GM13977 (cell line): Measurements from ENCODE around the gene VIL1.

Experiments used
- DNase-seq: peaks from one replicate; pipeline ENCODE4 v3.0.0; 2012; ENCODE audit warnings: low spot score
- CTCF ChIP-seq: IDR thresholded peaks from 2 replicates; pipeline ENCODE4 v1.5.1; 2012; ENCODE audit warnings: mild to moderate bottlenecking, control low read depth; ENCODE audit not compliant: insufficient read depth; ENCODE audit errors: extremely low read depth, missing control alignments
- in situ Hi-C: fragments of 300-500 bp; cut with MboI; formaldehyde crosslinking; loops from one replicate; pipeline ENCODE4 v1.12.0; 2022; ENCODE audit warnings: low sequenced_read_pairs, low pct_unique_long_range_greater_than_20kb, mixed read lengths, inconsistent platforms; ENCODE audit not compliant: unreplicated experiment

VIL1 gene

DNA sequence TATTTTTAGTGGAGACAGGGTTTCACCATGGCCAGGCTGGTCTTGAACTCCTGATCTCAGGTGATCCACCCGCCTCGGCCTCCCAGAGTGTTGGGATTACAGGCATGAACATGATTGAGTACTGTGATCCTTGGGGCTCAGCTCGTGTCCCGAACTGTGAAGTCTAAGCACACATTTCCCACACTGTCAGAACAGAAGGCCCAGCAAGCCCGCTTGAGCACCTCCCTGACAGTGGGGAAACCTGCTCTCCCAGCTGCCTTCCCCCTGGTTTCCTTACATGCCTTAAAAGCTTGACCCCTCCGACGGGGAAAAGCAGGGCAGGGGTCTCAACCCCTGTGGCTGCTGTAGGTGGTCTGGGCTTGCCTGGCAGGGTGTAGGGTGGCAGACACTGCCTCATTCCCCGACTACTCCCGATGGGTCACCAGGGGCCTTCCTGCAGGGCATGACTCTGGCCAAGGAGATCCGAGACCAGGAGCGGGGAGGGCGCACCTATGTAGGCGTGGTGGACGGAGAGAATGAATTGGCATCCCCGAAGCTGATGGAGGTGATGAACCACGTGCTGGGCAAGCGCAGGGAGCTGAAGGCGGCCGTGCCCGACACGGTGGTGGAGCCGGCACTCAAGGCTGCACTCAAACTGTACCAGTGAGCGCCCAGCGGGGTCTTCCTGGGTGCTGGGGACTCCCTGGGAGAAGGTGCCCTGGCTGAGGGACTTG, 10.1 kb downstream of the VIL1 start:
- in situ Hi-C loops = no loop called here
- TF ChIP-seq CTCF = no peak
- no peak for DNase-seq

GRCh38 chr2:218429911-218430692, 11.2 kb downstream of the VIL1 start:
- no peak for DNase-seq
- TF ChIP-seq CTCF = no peak
- in situ Hi-C loops = no loop called here

GRCh38 chr2:218430721-218431120, 11.8 kb downstream of the VIL1 start:
- no peak for DNase-seq
- in situ Hi-C loops = no loop called here
- TF ChIP-seq CTCF = no peak

- in situ Hi-C loops = no loop called here
- DNase-seq = no peak
- TF ChIP-seq CTCF = no peak
These were observed 13.0 kb downstream of the VIL1 start for GRCh38 chr2:218431878-218432277.

DNA sequence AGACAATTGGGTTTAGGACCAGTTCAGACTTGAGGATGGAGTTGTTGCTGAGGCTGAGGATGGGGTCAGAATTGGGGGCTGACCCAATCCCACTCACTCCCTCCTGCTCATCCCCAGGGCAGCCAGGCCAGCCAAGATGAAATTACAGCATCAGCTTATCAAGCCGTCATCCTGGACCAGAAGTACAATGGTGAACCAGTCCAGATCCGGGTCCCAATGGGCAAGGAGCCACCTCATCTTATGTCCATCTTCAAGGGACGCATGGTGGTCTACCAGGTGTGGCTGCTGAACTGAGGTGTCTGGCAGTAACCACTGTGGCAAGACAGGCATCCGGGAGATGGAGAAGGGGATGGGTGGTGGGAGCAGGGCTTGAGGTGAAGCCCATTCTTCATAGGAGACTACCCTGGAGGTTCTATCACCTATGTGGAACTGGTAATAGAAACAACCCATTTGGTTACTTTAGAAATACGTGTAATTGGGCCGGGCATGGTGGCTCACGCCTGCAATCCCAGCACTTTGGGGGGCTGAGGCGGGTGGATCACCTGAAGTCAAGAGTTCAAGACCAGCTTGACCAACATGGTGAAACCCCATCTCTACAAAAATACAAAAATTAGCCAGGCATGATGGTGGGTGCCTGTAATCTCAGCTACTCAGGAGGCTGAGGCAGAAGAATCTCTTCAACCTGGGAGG, 13.9 kb downstream of the VIL1 start:
- in situ Hi-C loops = no loop called here
- no peak for TF ChIP-seq CTCF

DNA sequence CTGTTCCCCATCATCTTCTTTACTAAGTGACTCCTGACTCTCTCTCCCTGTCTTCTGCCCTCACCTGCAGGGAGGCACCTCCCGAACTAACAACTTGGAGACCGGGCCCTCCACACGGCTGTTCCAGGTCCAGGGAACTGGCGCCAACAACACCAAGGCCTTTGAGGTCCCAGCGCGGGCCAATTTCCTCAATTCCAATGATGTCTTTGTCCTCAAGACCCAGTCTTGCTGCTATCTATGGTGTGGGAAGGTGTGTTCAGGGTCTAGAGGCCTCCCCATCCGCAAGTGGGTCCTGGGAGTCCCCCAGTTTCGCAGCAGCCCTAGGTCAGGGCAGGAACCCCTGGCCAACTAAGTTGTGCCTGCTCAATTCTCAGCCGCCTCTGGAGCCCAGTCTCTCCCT, 15.5 kb downstream of the VIL1 start:
- TF ChIP-seq CTCF = no peak
- in situ Hi-C loops = no loop called here
- no peak for DNase-seq

More for the DNA sequence above, 13.9 kb downstream of the VIL1 start:
- no peak for DNase-seq
